Liver (tissue), 9 donors: ENCODE results near the gene POLR2L. TPM values are rescaled to one million over a fixed set of nuclear protein-coding genes. Genes with fewer than 3 reads are reported as not detected.

ENCODE experiments used
- DNase-seq: peaks from one replicate; pipeline ENCODE4 v3.0.0-alpha.2; 2017; ENCODE audit warnings: low spot score
- H3K27ac ChIP-seq, 2 donors: one replicate each; pipeline ENCODE4 v1.7.0; 2013; ENCODE audit warnings: inconsistent platforms in 2 of 2, low read length in 2 of 2, control low read depth in 1 of 2, low read depth in 1 of 2, mild to moderate bottlenecking in 1 of 2
- H3K27me3 ChIP-seq, 4 donors: one replicate each; pipeline versions ENCODE4 v1.6.1 to v1.7.0; 2013; ENCODE audit warnings: low read length in 3 of 4, inconsistent platforms in 1 of 4, mild to moderate bottlenecking in 1 of 4, moderate library complexity in 1 of 4; ENCODE audit not compliant: control insufficient read depth in 4 of 4, insufficient read depth in 4 of 4
- H3K36me3 ChIP-seq, 4 donors: one replicate each; pipeline versions ENCODE4 v1.6.1 to v1.7.0; 2013; ENCODE audit warnings: low read length in 3 of 4, mild to moderate bottlenecking in 3 of 4, low read depth in 1 of 4, moderate library complexity in 1 of 4; ENCODE audit not compliant: control insufficient read depth in 4 of 4, insufficient read depth in 3 of 4
- H3K4me1 ChIP-seq, 4 donors: one replicate each; pipeline versions ENCODE4 v1.6.1 to v1.7.0; 2013; ENCODE audit warnings: low read length in 3 of 4, mild to moderate bottlenecking in 3 of 4, moderate library complexity in 1 of 4; ENCODE audit not compliant: control insufficient read depth in 4 of 4, insufficient read depth in 4 of 4
- H3K4me3 ChIP-seq, 3 donors: one replicate each; pipeline versions ENCODE4 v1.6.1 to v1.7.0; 2013; ENCODE audit warnings: low read length in 3 of 3, control low read depth in 1 of 3, low read depth in 1 of 3, mild to moderate bottlenecking in 1 of 3
- H3K9ac ChIP-seq, 2 donors: one replicate each; pipeline ENCODE4 v1.7.0; 2013; ENCODE audit warnings: low read length in 2 of 2, mild to moderate bottlenecking in 2 of 2, moderate library complexity in 2 of 2, control low read depth in 1 of 2, low read depth in 1 of 2
- H3K9me3 ChIP-seq, 4 donors: one replicate each; pipeline versions ENCODE4 v1.6.1 to v1.7.0; 2013; ENCODE audit warnings: low read length in 3 of 4; ENCODE audit not compliant: control insufficient read depth in 4 of 4
- EGR1 ChIP-seq, 2 donors: IDR thresholded peaks; 2 replicates each; pipeline ENCODE4 v1.6.1; 2016 to 2018; ENCODE audit warnings: antibody characterized with exemption in 2 of 2, low read depth in 2 of 2
- FOXA1 ChIP-seq: IDR thresholded peaks from 2 replicates; pipeline ENCODE4 v1.6.1; 2016; ENCODE audit warnings: antibody characterized with exemption
- FOXA2 ChIP-seq: IDR thresholded peaks from 2 replicates; pipeline ENCODE4 v1.6.1; 2016; ENCODE audit warnings: antibody characterized with exemption
- GABPA ChIP-seq, 2 donors: IDR thresholded peaks in 1 of 2; conservative IDR thresholded peaks in 1 of 2; 2 replicates each; pipeline ENCODE4 v1.6.1; 2016; ENCODE audit warnings: antibody characterized with exemption in 2 of 2, mild to moderate bottlenecking in 1 of 2, moderate library complexity in 1 of 2
- HNF4A ChIP-seq, 2 donors: conservative IDR thresholded peaks; 2 replicates each; pipeline ENCODE4 v1.6.1; 2016; ENCODE audit warnings: antibody characterized with exemption in 2 of 2, mild to moderate bottlenecking in 2 of 2
- HNF4G ChIP-seq: IDR thresholded peaks from 2 replicates; pipeline ENCODE4 v1.6.1; 2016; ENCODE audit warnings: antibody characterized with exemption
- JUND ChIP-seq, 2 donors: IDR thresholded peaks; 2 replicates each; pipeline ENCODE4 v1.6.1; 2016; ENCODE audit warnings: antibody characterized with exemption in 2 of 2
- MAX ChIP-seq: IDR thresholded peaks from 2 replicates; pipeline ENCODE4 v1.6.1; 2016; ENCODE audit warnings: antibody characterized with exemption
- NR2F2 ChIP-seq: IDR thresholded peaks from 2 replicates; pipeline ENCODE4 v1.6.1; 2016; ENCODE audit warnings: antibody characterized with exemption
- RAD21 ChIP-seq, 2 donors: IDR thresholded peaks; 2 replicates each; pipeline ENCODE4 v1.6.1; 2016; ENCODE audit warnings: antibody characterized with exemption in 2 of 2, mild to moderate bottlenecking in 2 of 2
- RXRA ChIP-seq, 2 donors: IDR thresholded peaks; 2 replicates each; pipeline ENCODE4 v1.6.1; 2017 to 2018; ENCODE audit warnings: antibody characterized with exemption in 2 of 2, mild to moderate bottlenecking in 1 of 2
- SP1 ChIP-seq: IDR thresholded peaks from 2 replicates; pipeline ENCODE4 v1.6.1; 2018; ENCODE audit warnings: antibody characterized with exemption, mild to moderate bottlenecking
- TAF1 ChIP-seq: conservative IDR thresholded peaks from 2 replicates; pipeline ENCODE4 v1.6.1; 2016; ENCODE audit warnings: antibody characterized with exemption, mild to moderate bottlenecking
- WGBS: extraction: QIAGEN DNeasy Blood & Tissue Kit; methylation state at CpG from one replicate; pipeline ENCODE4 v1.1.7; 2013; 5-methylcytosine and 5-hydroxymethylcytosine counted together
- polyA plus RNA-seq, 2 donors: library from polyadenylated mRNA; stranded (reverse) in 1 of 2; unstranded in 1 of 2; fragments of 200-250 nt in 1 of 2; fragments of >200 nt in 1 of 2; fragmentation: Nextera tagmentation in 1 of 2; extraction: Ambion mirVana in 1 of 2; gene quantifications; one replicate each; pipeline versions ENCODE4 v1.2.1 to v1.2.3, GENCODE V29; 2013 to 2015
- total RNA-seq, 2 donors: library from RNA; depleted of rRNA; stranded (reverse); fragments of >200 nt; gene quantifications; one replicate each; pipeline ENCODE4 v1.2.3, GENCODE V29; 2014
- TF ChIP-seq, protein P1 (sequence below): IDR thresholded peaks from 2 replicates; pipeline ENCODE4 v1.6.1; 2016; ENCODE audit warnings: antibody characterized with exemption
- TF ChIP-seq, protein P2 (sequence below): IDR thresholded peaks from 2 replicates; pipeline ENCODE4 v1.6.1; 2016; ENCODE audit warnings: antibody characterized with exemption, mild to moderate bottlenecking
- TF ChIP-seq, protein P3 (sequence below): IDR thresholded peaks from 2 replicates; pipeline ENCODE4 v1.6.1; 2016; ENCODE audit warnings: antibody characterized with exemption
- TF ChIP-seq, protein P4 (sequence below): fragments of 150-350 bp; IDR thresholded peaks from 2 replicates; pipeline ENCODE4 v1.5.1; 2017; ENCODE audit warnings: improper control_type of control experiment, low read depth, low read length; ENCODE audit not compliant: missing input control
- donor health status: healthy.
- donor health status: healthy.
- donor health status: healthy.
- donor health status: healthy.
- donor health status: healthy.

The POLR2L gene
- total and polyA plus RNA-seq, 4 donors: 28.1 to 230 (median 106) TPM

- Histone ChIP-seq H3K4me3 (peak overlapping the region; percentile 74 to 87 (median 80)), H3K27me3 (no peaks in the 10 kb centered on the region), H3K27ac (peak overlapping the region; percentile 97 to 100), H3K36me3 (peaks cover 5 to 23% (median 18%) of the 10 kb centered on the region in 4 donors), H3K4me1 (peaks cover 6 to 32% (median 22%) of the 10 kb centered on the region in 4 donors), H3K9me3 (no peaks in the 10 kb centered on the region), H3K9ac (peak overlapping the region; percentile 74 to 96)
- TF ChIP-seq, protein P1, sequence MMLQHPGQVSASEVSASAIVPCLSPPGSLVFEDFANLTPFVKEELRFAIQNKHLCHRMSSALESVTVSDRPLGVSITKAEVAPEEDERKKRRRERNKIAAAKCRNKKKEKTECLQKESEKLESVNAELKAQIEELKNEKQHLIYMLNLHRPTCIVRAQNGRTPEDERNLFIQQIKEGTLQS: no peak
- TF ChIP-seq RAD21 (IDR thresholded peaks at IDR 0.05) (no peak), TAF1 (no peak), HNF4G (no peak), FOXA2 (no peak), NR2F2 (no peak), GABPA (IDR thresholded peaks at IDR 0.05 in 1 of 2, conservative IDR thresholded peaks at IDR 0.05 in 1 of 2) (no peak), RXRA (IDR thresholded peaks at IDR 0.05) (no peak)
- TF ChIP-seq, protein P2, sequence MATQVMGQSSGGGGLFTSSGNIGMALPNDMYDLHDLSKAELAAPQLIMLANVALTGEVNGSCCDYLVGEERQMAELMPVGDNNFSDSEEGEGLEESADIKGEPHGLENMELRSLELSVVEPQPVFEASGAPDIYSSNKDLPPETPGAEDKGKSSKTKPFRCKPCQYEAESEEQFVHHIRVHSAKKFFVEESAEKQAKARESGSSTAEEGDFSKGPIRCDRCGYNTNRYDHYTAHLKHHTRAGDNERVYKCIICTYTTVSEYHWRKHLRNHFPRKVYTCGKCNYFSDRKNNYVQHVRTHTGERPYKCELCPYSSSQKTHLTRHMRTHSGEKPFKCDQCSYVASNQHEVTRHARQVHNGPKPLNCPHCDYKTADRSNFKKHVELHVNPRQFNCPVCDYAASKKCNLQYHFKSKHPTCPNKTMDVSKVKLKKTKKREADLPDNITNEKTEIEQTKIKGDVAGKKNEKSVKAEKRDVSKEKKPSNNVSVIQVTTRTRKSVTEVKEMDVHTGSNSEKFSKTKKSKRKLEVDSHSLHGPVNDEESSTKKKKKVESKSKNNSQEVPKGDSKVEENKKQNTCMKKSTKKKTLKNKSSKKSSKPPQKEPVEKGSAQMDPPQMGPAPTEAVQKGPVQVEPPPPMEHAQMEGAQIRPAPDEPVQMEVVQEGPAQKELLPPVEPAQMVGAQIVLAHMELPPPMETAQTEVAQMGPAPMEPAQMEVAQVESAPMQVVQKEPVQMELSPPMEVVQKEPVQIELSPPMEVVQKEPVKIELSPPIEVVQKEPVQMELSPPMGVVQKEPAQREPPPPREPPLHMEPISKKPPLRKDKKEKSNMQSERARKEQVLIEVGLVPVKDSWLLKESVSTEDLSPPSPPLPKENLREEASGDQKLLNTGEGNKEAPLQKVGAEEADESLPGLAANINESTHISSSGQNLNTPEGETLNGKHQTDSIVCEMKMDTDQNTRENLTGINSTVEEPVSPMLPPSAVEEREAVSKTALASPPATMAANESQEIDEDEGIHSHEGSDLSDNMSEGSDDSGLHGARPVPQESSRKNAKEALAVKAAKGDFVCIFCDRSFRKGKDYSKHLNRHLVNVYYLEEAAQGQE: no peak
- TF ChIP-seq, protein P3, sequence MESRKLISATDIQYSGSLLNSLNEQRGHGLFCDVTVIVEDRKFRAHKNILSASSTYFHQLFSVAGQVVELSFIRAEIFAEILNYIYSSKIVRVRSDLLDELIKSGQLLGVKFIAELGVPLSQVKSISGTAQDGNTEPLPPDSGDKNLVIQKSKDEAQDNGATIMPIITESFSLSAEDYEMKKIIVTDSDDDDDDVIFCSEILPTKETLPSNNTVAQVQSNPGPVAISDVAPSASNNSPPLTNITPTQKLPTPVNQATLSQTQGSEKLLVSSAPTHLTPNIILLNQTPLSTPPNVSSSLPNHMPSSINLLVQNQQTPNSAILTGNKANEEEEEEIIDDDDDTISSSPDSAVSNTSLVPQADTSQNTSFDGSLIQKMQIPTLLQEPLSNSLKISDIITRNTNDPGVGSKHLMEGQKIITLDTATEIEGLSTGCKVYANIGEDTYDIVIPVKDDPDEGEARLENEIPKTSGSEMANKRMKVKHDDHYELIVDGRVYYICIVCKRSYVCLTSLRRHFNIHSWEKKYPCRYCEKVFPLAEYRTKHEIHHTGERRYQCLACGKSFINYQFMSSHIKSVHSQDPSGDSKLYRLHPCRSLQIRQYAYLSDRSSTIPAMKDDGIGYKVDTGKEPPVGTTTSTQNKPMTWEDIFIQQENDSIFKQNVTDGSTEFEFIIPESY: no peak
- WGBS: under 1% methylated on average over 55 of the region's 55 CpGs
- no peak for DNase-seq
These were observed 32.2 kb downstream of the POLR2L start for GRCh38 chr11:810040-810567.

GRCh38 chr11:809287-810039 is 32.9 kb downstream of the POLR2L start, which contains the start of gene RPLP2:
TSS of gene RPLP2 (plus strand) at chr11:809967. CDS start at chr11:810235, 268 bp downstream.
- Histone ChIP-seq H3K4me1 (peaks cover 11 to 36% (median 26%) of the 10 kb centered on the region in 4 donors), H3K27ac (peak within 1 kb of the TSS; percentile 97 to 100), H3K36me3 (peaks cover 5 to 23% (median 18%) of the 10 kb centered on the region in 4 donors), H3K9ac (peak within 1 kb of the TSS; percentile 92 to 96), H3K27me3 (no peaks in the 10 kb centered on the region), H3K9me3 (no peaks in the 10 kb centered on the region), H3K4me3 (peak within 1 kb of the TSS; percentile 74 to 87 (median 80))
- under 1% methylated on average over 81 of the region's 81 CpGs for WGBS
- DNase-seq: peak; percentile 98
- TF ChIP-seq, protein P2: peak; percentile 68
- TF ChIP-seq MAX (no peak), FOXA2 (no peak), FOXA1 (peak; percentile 25), EGR1 (IDR thresholded peaks at IDR 0.05; ENCODE audit: low read depth in 2 of 2) (peak; percentile 94 to 95), TAF1 (peak; percentile 92), RXRA (IDR thresholded peaks at IDR 0.05) (peak; percentile 48 to 51), GABPA (IDR thresholded peaks at IDR 0.05 in 1 of 2, conservative IDR thresholded peaks at IDR 0.05 in 1 of 2) (peak; percentile 66 to 91), HNF4A (conservative IDR thresholded peaks at IDR 0.05) (peak in 1 of 2 donors; percentile 20), NR2F2 (peak; percentile 18), SP1 (peak; percentile 82), JUND (IDR thresholded peaks at IDR 0.05) (peak in 1 of 2 donors; percentile 37), RAD21 (IDR thresholded peaks at IDR 0.05) (no peak)
- TF ChIP-seq, protein P4, sequence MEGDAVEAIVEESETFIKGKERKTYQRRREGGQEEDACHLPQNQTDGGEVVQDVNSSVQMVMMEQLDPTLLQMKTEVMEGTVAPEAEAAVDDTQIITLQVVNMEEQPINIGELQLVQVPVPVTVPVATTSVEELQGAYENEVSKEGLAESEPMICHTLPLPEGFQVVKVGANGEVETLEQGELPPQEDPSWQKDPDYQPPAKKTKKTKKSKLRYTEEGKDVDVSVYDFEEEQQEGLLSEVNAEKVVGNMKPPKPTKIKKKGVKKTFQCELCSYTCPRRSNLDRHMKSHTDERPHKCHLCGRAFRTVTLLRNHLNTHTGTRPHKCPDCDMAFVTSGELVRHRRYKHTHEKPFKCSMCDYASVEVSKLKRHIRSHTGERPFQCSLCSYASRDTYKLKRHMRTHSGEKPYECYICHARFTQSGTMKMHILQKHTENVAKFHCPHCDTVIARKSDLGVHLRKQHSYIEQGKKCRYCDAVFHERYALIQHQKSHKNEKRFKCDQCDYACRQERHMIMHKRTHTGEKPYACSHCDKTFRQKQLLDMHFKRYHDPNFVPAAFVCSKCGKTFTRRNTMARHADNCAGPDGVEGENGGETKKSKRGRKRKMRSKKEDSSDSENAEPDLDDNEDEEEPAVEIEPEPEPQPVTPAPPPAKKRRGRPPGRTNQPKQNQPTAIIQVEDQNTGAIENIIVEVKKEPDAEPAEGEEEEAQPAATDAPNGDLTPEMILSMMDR: no peak
